Thoracic aorta (tissue), 2 donors: ENCODE measurements around the gene CXorf65. TPM values are rescaled to one million over a fixed set of nuclear protein-coding genes. Genes with fewer than 3 reads are reported as not detected.

ENCODE experiments used
- ATAC-seq: fragments of 150-250 bp; one replicate; pipeline ENCODE4 v1.8.0; 2017; ENCODE audit warnings: low read depth; ENCODE audit not compliant: insufficient number of reproducible peaks, low FRiP score
- DNase-seq: peaks from one replicate; pipeline ENCODE4 v3.0.0-alpha.2; 2020; ENCODE audit warnings: low spot score
- H3K27ac ChIP-seq, 2 donors: fragments of 200-600 bp; sonication (generic); 1 replicate in 1 of 2; 2 replicates in 1 of 2; pipeline ENCODE4 v1.5.1; 2016; ENCODE audit warnings: mild to moderate bottlenecking in 2 of 2, moderate library complexity in 2 of 2
- H3K27me3 ChIP-seq: fragments of 200-600 bp; sonication (generic); replicated peaks from 2 replicates; pipeline ENCODE4 v1.6.0; 2016; ENCODE audit warnings: mild to moderate bottlenecking; ENCODE audit not compliant: insufficient read depth
- H3K36me3 ChIP-seq: fragments of 200-600 bp; sonication (generic); one replicate; pipeline ENCODE4 v1.5.1; 2016
- H3K4me1 ChIP-seq, 2 donors: fragments of 200-600 bp; sonication (generic); 1 replicate in 1 of 2; 2 replicates in 1 of 2; pipeline versions ENCODE4 v1.5.1 to v1.6.0; 2016; ENCODE audit warnings: low read depth in 2 of 2, mild to moderate bottlenecking in 1 of 2; ENCODE audit not compliant: control insufficient read depth in 1 of 2
- H3K4me3 ChIP-seq: fragments of 200-600 bp; sonication (generic); 2 replicates; pipeline ENCODE4 v1.5.1; 2016; ENCODE audit warnings: mild to moderate bottlenecking
- H3K9me3 ChIP-seq: fragments of 200-600 bp; sonication (generic); 2 replicates; pipeline ENCODE4 v1.5.1; 2016
- CTCF ChIP-seq: fragments of 200-600 bp; sonication (generic); IDR thresholded peaks from one replicate; pipeline ENCODE4 v1.5.1; 2019; ENCODE audit warnings: antibody characterized with exemption
- total RNA-seq, 2 donors: library from RNA; depleted of rRNA; stranded (reverse); fragments of >200 nt; gene quantifications; one replicate each; pipeline versions ENCODE4 v1.1.0 to v1.2.3, GENCODE V29; 2016

Gene CXorf65
- total RNA-seq, 2 donors from 2014 or later = not detected

GRCh38 chrX:71128915-71129765 is 22.6 kb upstream of the CXorf65 start:
- Histone ChIP-seq H3K4me1 (no peaks in the 10 kb centered on the region), H3K36me3 (peaks cover 44% of the 10 kb centered on the region), H3K9me3 (no peaks in the 10 kb centered on the region), H3K4me3 (no peak overlapping the region), H3K27ac (no peak overlapping the region), H3K27me3 (no peaks in the 10 kb centered on the region)
- TF ChIP-seq CTCF = peak; percentile 63
- DNase-seq (peak; percentile 7), ATAC-seq (no peak)

- ATAC-seq (no peak), DNase-seq (no peak)
- no peaks in the 10 kb centered on the region for H3K27me3 ChIP-seq
- H3K4me1 ChIP-seq = no peaks in the 10 kb centered on the region
- H3K4me3 ChIP-seq = no peak overlapping the region
- peaks cover 41% of the 10 kb centered on the region for H3K36me3 ChIP-seq
- no peaks in the 10 kb centered on the region for H3K9me3 ChIP-seq
- no peak overlapping the region for H3K27ac ChIP-seq
- TF ChIP-seq CTCF = no peak
Measured at GRCh38 chrX:71128166-71128833, 21.8 kb upstream of the CXorf65 start.

GRCh38 chrX:71118985-71119535 is 12.5 kb upstream of the CXorf65 start:
- peak overlapping the region in 1 of 2 donors; percentile 73 for H3K27ac ChIP-seq
- TF ChIP-seq CTCF = no peak

GRCh38 chrX:71118032-71118984 is 11.8 kb upstream of the CXorf65 start, which contains the start of gene MED12:
Gene MED12 (plus strand): TSS chrX:71118596. CDS start chrX:71118755, 159 bp downstream.
- no peak for TF ChIP-seq CTCF
- Histone ChIP-seq H3K4me3 (peak within 1 kb of the TSS; percentile 87), H3K27me3 (no peaks in the 10 kb centered on the region), H3K9me3 (no peaks in the 10 kb centered on the region), H3K27ac (peak within 1 kb of the TSS; percentile 69 to 73), H3K36me3 (peaks cover 22% of the 10 kb centered on the region), H3K4me1 (peaks cover 0 to 7% of the 10 kb centered on the region in 2 donors)
- peak; percentile 7 for DNase-seq
- ATAC-seq = peak; percentile 84

More at GRCh38 chrX:71118985-71119535, 12.5 kb upstream of the CXorf65 start:
- Histone ChIP-seq H3K4me3 (peak overlapping the region; percentile 87), H3K27me3 (no peaks in the 10 kb centered on the region), H3K36me3 (peaks cover 23% of the 10 kb centered on the region), H3K4me1 (peaks cover 0 to 7% of the 10 kb centered on the region in 2 donors), H3K9me3 (no peaks in the 10 kb centered on the region)
- DNase-seq = no peak
- ATAC-seq = no peak
